ENCODE results near the gene TCN2. TPM values are rescaled to one million over a fixed set of nuclear protein-coding genes. Genes with fewer than 3 reads are reported as not detected.
A peak's percentile ranks its signal among the peaks of the same experiment; 100 is the strongest.
"Not testable (repeated sequence)": the region's sequence is repeated elsewhere in the genome, so short reads cannot be mapped to it uniquely, and the experiment has no call there.

TCN2 gene
- total and polyA plus RNA-seq, 5 donors from 2014 or later = 0.23 to 1.7 (median 0.85) TPM

DNA sequence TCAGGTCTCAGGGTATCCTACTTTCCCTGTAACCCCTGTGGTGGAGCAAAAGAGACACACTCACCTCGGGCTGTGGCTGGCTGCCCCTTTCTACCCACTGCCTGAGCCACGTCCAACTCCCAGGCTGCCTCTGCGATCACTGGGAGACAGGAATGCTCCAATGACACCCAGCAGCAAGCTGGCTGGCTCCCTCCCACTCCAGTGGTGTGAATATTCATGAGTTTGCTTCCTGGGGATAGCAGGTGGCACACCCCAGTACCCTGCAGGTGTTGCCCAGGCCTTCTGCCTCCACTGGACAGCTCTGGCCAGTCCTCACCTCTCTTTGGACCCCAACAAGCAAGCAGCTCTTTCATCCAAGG, 42.2 kb upstream of the TCN2 start:
- H3K4me1 ChIP-seq (ENCODE audit: control insufficient read depth, insufficient read depth, low read length, poor library complexity, severe bottlenecking) = no peaks in the 10 kb centered on the region
- peaks cover 8% of the 10 kb centered on the region for H3K27me3 Mint-ChIP-seq
- H3K27ac ChIP-seq (ENCODE audit: insufficient read depth, low read length, poor library complexity, severe bottlenecking) = no peak overlapping the region
- H3K4me1 Mint-ChIP-seq = no peaks in the 10 kb centered on the region
- H3K27me3 ChIP-seq (ENCODE audit: control insufficient read depth, insufficient read depth, low read length) = no peaks in the 10 kb centered on the region
- no peaks in the 10 kb centered on the region for H3K9me3 Mint-ChIP-seq
- no peak overlapping the region for H3K27ac Mint-ChIP-seq
- H3K4me3 Mint-ChIP-seq = no peak overlapping the region
- no peaks in the 10 kb centered on the region for H3K9me3 ChIP-seq (ENCODE audit: control insufficient read depth in 2 of 2, low read length in 2 of 2)
- ATAC-seq (ENCODE audit: low read depth in 2 of 2) = no peak
- H3K36me3 Mint-ChIP-seq = peaks cover 5% of the 10 kb centered on the region
- no peak overlapping the region for H3K4me3 ChIP-seq (ENCODE audit: low read depth, low read length)
- H3K36me3 ChIP-seq (ENCODE audit: control insufficient read depth, insufficient read depth, low read length) = no peaks in the 10 kb centered on the region
- no peak for DNase-seq

DNA sequence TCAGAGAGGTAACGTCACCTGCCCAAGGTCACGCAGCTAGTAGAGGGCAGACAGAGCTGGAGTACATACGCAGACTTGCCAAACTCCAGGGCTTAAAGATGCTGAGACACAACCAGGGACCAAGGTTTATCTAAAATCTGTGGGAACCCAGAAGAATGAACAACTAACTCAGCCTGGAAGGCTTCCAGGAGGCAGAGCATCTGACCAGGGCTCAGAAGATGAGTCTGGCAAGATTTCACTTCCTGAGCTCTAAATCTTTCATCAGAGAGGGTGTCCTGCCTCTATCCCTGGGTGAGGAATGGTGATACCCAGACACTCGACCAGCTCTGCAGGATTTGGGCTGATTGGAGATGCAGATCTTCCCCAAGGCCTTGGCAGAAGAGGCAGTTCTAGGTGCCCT, 41.6 kb upstream of the TCN2 start:
- Histone ChIP-seq H3K27ac (ENCODE audit: insufficient read depth, low read length, poor library complexity, severe bottlenecking) (no peak overlapping the region), H3K27me3 (ENCODE audit: control insufficient read depth, insufficient read depth, low read length) (no peaks in the 10 kb centered on the region), H3K4me1 (ENCODE audit: control insufficient read depth, insufficient read depth, low read length, poor library complexity, severe bottlenecking) (no peaks in the 10 kb centered on the region), H3K9me3 (ENCODE audit: control insufficient read depth in 2 of 2, low read length in 2 of 2) (no peaks in the 10 kb centered on the region), H3K4me3 (ENCODE audit: low read depth, low read length) (no peak overlapping the region), H3K36me3 (ENCODE audit: control insufficient read depth, insufficient read depth, low read length) (no peaks in the 10 kb centered on the region)
- DNase-seq (no peak), ATAC-seq (ENCODE audit: low read depth in 2 of 2) (no peak)
- peaks cover 5% of the 10 kb centered on the region for H3K36me3 Mint-ChIP-seq
- H3K9me3 Mint-ChIP-seq = no peaks in the 10 kb centered on the region
- H3K4me1 Mint-ChIP-seq = no peaks in the 10 kb centered on the region
- no peak overlapping the region for H3K4me3 Mint-ChIP-seq
- H3K27ac Mint-ChIP-seq = no peak overlapping the region
- peaks cover 14% of the 10 kb centered on the region for H3K27me3 Mint-ChIP-seq

DNA sequence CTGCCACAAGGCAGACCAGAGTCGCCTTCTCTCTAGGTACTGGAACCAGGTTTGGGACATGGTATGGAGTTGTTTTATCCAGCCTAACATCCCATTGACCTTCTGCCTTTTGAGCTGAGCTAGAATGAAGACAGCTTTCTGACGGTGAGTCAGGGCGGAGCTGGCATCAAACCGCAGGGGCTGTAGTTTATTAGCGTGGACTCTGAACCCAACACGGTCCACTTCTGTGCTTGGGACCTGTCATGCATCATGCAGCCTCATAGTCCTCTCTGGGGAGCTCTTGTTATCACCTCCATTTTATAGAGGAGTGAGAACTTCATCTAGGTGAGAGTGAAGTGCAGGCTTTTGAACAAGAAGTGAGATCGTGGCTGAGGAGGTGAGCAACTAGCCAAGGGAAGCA, 40.8 kb upstream of the TCN2 start:
- ATAC-seq (ENCODE audit: low read depth in 2 of 2) (no peak), DNase-seq (no peak)
- no peaks in the 10 kb centered on the region for H3K4me1 ChIP-seq (ENCODE audit: control insufficient read depth, insufficient read depth, low read length, poor library complexity, severe bottlenecking)
- no peaks in the 10 kb centered on the region for H3K36me3 ChIP-seq (ENCODE audit: control insufficient read depth, insufficient read depth, low read length)
- Mint-ChIP-seq H3K36me3 (peaks cover 5% of the 10 kb centered on the region), H3K4me3 (no peak overlapping the region), H3K27me3 (peaks cover 16% of the 10 kb centered on the region), H3K9me3 (no peaks in the 10 kb centered on the region), H3K27ac (no peak overlapping the region), H3K4me1 (no peaks in the 10 kb centered on the region)
- no peaks in the 10 kb centered on the region for H3K9me3 ChIP-seq (ENCODE audit: control insufficient read depth in 2 of 2, low read length in 2 of 2)
- H3K27ac ChIP-seq (ENCODE audit: insufficient read depth, low read length, poor library complexity, severe bottlenecking) = no peak overlapping the region
- no peak overlapping the region for H3K4me3 ChIP-seq (ENCODE audit: low read depth, low read length)
- H3K27me3 ChIP-seq (ENCODE audit: control insufficient read depth, insufficient read depth, low read length) = no peaks in the 10 kb centered on the region

DNA sequence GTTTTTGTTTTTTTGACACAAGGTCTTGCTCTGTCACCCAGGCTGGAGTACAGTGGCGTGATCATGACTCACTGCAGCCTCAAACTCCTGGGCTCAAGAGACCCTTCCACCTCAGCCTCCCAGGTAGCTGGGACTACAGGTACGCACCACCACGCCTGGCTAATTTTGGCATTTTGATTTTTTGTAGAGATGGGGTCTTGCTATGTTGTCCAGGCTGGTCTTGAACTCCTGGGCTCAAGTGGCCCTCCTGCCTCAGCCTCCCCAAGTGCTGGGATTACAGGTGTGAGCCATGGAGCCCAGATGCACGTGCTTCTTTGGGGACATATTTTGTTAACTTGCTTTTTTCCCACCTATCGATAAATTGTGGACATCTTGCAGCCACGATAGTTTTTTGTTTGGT, 39.7 kb upstream of the TCN2 start:
- not testable (repeated sequence) for H3K4me3 ChIP-seq (ENCODE audit: low read depth, low read length); H3K9me3 ChIP-seq (ENCODE audit: control insufficient read depth in 2 of 2, low read length in 2 of 2); H3K27ac Mint-ChIP-seq; H3K4me1 Mint-ChIP-seq; H3K36me3 Mint-ChIP-seq; H3K4me1 ChIP-seq (ENCODE audit: control insufficient read depth, insufficient read depth, low read length, poor library complexity, severe bottlenecking); H3K27me3 ChIP-seq (ENCODE audit: control insufficient read depth, insufficient read depth, low read length); ATAC-seq (ENCODE audit: low read depth in 2 of 2); H3K9me3 Mint-ChIP-seq; H3K36me3 ChIP-seq (ENCODE audit: control insufficient read depth, insufficient read depth, low read length); H3K4me3 Mint-ChIP-seq; H3K27ac ChIP-seq (ENCODE audit: insufficient read depth, low read length, poor library complexity, severe bottlenecking); DNase-seq
- peaks cover 21% of the 10 kb centered on the region for H3K27me3 Mint-ChIP-seq

DNA sequence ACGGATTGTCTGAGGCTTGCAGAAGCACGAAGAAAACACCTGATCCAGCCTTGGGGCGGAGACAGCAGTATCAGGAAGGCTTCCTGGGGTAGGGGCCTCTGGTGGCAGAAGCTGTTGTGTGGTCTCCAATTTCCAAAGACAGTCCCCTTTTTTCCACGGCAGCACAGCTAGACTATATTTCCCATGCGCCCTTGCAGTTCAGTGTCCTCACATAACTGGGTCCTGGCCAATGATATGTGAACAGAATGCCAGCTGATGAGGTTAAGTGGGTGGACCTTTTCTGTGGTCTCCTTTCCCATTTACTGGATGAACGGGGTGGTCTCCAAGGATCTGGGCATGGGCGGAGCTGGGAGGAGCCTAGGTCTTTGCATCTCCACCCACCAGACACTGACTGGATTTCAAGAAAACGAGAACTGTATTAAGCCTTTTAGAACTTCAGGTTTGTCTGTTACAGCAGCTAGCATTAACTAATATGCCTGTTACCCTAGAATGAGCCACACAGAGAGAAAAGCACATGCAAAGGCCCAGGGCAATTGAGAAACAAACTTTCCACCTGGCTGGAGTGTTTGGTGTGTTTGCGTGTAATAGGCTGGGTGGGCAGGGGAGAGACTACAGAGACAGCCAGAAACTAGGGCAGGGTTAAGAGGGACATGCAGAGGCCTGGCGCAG, 38.7 kb upstream of the TCN2 start:
- Histone ChIP-seq H3K4me3 (ENCODE audit: low read depth, low read length) (no peak overlapping the region), H3K4me1 (ENCODE audit: control insufficient read depth, insufficient read depth, low read length, poor library complexity, severe bottlenecking) (no peaks in the 10 kb centered on the region), H3K27me3 (ENCODE audit: control insufficient read depth, insufficient read depth, low read length) (no peaks in the 10 kb centered on the region), H3K27ac (ENCODE audit: insufficient read depth, low read length, poor library complexity, severe bottlenecking) (no peak overlapping the region), H3K9me3 (ENCODE audit: control insufficient read depth in 2 of 2, low read length in 2 of 2) (no peaks in the 10 kb centered on the region), H3K36me3 (ENCODE audit: control insufficient read depth, insufficient read depth, low read length) (no peaks in the 10 kb centered on the region)
- Mint-ChIP-seq H3K27me3 (peaks cover 27% of the 10 kb centered on the region), H3K4me3 (no peak overlapping the region), H3K36me3 (peaks cover 5% of the 10 kb centered on the region), H3K9me3 (no peaks in the 10 kb centered on the region), H3K27ac (peak overlapping the region in 2 of 3 donors; percentile 33 to 73), H3K4me1 (no peaks in the 10 kb centered on the region)
- ATAC-seq (ENCODE audit: low read depth in 2 of 2) (no peak), DNase-seq (no peak)

DNA sequence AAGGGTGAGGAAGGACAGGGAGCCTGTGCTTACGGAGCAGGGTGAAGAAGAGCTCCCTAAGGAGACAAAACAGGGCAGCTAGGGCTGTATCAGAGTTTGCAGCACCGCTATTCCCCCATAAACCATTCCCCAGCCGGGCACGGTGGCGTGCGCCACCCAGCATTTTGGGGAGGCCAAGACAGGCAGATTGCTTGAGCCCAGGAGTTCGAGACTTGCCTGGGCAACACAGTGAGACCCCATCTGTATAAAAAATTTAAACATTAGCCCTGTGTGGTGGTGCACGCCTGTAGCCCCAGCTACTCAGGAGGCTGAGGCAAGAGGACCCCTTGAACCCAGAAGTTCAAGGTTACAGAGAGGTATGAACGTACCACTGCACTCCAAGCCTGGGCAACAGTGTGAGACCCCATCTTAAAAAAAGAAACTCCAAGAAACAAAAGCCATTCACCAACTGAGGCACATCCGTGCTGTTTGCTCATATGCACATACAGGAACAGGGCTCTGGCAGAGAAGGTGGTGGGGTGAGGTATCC, 37.2 kb upstream of the TCN2 start:
- H3K27ac ChIP-seq (ENCODE audit: insufficient read depth, low read length, poor library complexity, severe bottlenecking) = no peak overlapping the region
- Mint-ChIP-seq H3K4me3 (no peak overlapping the region), H3K27ac (no peak overlapping the region), H3K4me1 (peaks cover 0 to under 1% (median 0%) of the 10 kb centered on the region in 4 donors), H3K27me3 (peaks cover 33% of the 10 kb centered on the region), H3K36me3 (peaks cover 5% of the 10 kb centered on the region), H3K9me3 (no peaks in the 10 kb centered on the region)
- H3K4me3 ChIP-seq (ENCODE audit: low read depth, low read length) = no peak overlapping the region
- H3K36me3 ChIP-seq (ENCODE audit: control insufficient read depth, insufficient read depth, low read length) = no peaks in the 10 kb centered on the region
- H3K9me3 ChIP-seq (ENCODE audit: control insufficient read depth in 2 of 2, low read length in 2 of 2) = no peaks in the 10 kb centered on the region
- no peaks in the 10 kb centered on the region for H3K27me3 ChIP-seq (ENCODE audit: control insufficient read depth, insufficient read depth, low read length)
- peaks cover under 1% of the 10 kb centered on the region for H3K4me1 ChIP-seq (ENCODE audit: control insufficient read depth, insufficient read depth, low read length, poor library complexity, severe bottlenecking)
- DNase-seq = no peak
- no peak for ATAC-seq (ENCODE audit: low read depth in 2 of 2)

DNA sequence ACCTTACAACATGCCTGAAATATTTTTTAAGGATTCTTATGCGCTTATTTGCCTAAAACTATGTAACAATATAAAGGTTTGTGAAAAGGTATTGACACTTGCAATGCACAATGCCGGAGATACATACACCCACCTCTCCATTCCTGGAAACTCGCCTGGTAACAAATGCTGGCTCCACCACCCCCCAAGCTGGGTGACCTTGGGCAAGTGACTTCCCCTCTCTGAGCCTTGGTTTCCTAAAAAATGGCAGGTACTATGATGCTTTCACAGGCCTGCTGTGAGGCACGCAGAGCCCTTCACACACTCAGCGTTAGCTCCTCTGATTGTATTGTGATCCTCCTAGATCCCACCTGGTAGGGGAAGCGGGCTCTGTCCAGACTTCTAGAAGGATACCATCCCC, 34.8 kb upstream of the TCN2 start:
- H3K9me3 ChIP-seq (ENCODE audit: control insufficient read depth in 2 of 2, low read length in 2 of 2) = no peaks in the 10 kb centered on the region
- H3K27me3 Mint-ChIP-seq = peaks cover 33% of the 10 kb centered on the region
- H3K4me1 Mint-ChIP-seq = peaks cover 0 to 15% (median 0%) of the 10 kb centered on the region in 4 donors
- DNase-seq (no peak), ATAC-seq (ENCODE audit: low read depth in 2 of 2) (no peak)
- H3K36me3 Mint-ChIP-seq = peaks cover 21% of the 10 kb centered on the region
- H3K27ac Mint-ChIP-seq = peak overlapping the region in 2 of 3 donors; percentile 29 to 45
- H3K4me3 ChIP-seq (ENCODE audit: low read depth, low read length) = no peak overlapping the region
- peaks cover 3% of the 10 kb centered on the region for H3K4me1 ChIP-seq (ENCODE audit: control insufficient read depth, insufficient read depth, low read length, poor library complexity, severe bottlenecking)
- no peaks in the 10 kb centered on the region for H3K9me3 Mint-ChIP-seq
- H3K27ac ChIP-seq (ENCODE audit: insufficient read depth, low read length, poor library complexity, severe bottlenecking) = no peak overlapping the region
- H3K4me3 Mint-ChIP-seq = no peak overlapping the region
- no peaks in the 10 kb centered on the region for H3K27me3 ChIP-seq (ENCODE audit: control insufficient read depth, insufficient read depth, low read length)
- peaks cover 20% of the 10 kb centered on the region for H3K36me3 ChIP-seq (ENCODE audit: control insufficient read depth, insufficient read depth, low read length)

Data from CD4-positive, CD25-positive, alpha-beta regulatory T cell (primary cell).